GM12878 (cell line): ENCODE measurements around the gene BLCAP. TPM values are rescaled to one million over a fixed set of nuclear protein-coding genes. Genes with fewer than 3 reads are reported as not detected.

Source experiments
- ATAC-seq: fragments of 200-7000 bp; cut with Tn5 transposase; 3 replicates; pipeline ENCODE4 v1.9.1; 2020; ENCODE audit warnings: mild to moderate bottlenecking, moderate library complexity
- BruUV-seq: library from RNA; stranded (reverse); fragments of 400-500 nt; replicated peaks from 2 replicates; lab custom pipeline; 2021; lab: Mats Ljungman, UMichigan
- CTCF ChIA-PET: fragments of 300-600 bp; sonication (Branson Sonifier 250); formaldehyde crosslinking; extraction: SDS; loops from one replicate; lab custom pipeline; 2021; ENCODE audit warnings: inconsistent platforms; lab: Yijun Ruan, JAX
- POLR2A ChIA-PET: fragments of 350-600 bp; formaldehyde crosslinking; extraction: SDS; loops from one replicate; lab custom pipeline; 2021; ENCODE audit warnings: inconsistent platforms; lab: Charles Lee
- RAD21 ChIA-PET: fragments of 300-600 bp; sonication (Branson Sonifier 250); formaldehyde crosslinking; loops from one replicate; lab custom pipeline; 2023; ENCODE audit warnings: antibody characterized with exemption; ENCODE audit not compliant: unreplicated experiment; lab: Charles Lee
- SMC1A ChIA-PET: fragments of 300-600 bp; sonication (Branson Sonifier 250); formaldehyde crosslinking; loops from one replicate; lab custom pipeline; 2023; ENCODE audit not compliant: unreplicated experiment, uncharacterized antibody; lab: Charles Lee
- DNase-seq: peaks from one replicate; pipeline ENCODE4 v3.0.0-alpha.2; 2011; ENCODE audit warnings: low read depth, low spot score
- FAIRE-seq: peaks from 3 replicates; lab custom pipeline; 2011; peaks lifted over from hg19 to GRCh38; lab: Jason Lieb, UNC
- H2AFZ ChIP-seq: 2 replicates; pipeline ENCODE4 v1.6.0; 2011; ENCODE audit warnings: low read depth, low read length, control low read depth; ENCODE audit not compliant: control insufficient read depth
- H3K27ac ChIP-seq: 2 replicates; pipeline ENCODE4 v1.5.1; 2011; ENCODE audit warnings: control low read depth; ENCODE audit not compliant: control insufficient read depth, insufficient read depth
- H3K27me3 ChIP-seq, 2 experiments: replicated peaks in 1 of 2; 2 replicates each; pipeline versions ENCODE4 v1.6.0 to v1.6.1; 2011; ENCODE audit warnings: low read length in 1 of 2; ENCODE audit not compliant: control insufficient read depth in 2 of 2, insufficient read depth in 2 of 2
- H3K36me3 ChIP-seq, 2 experiments: 2 replicates each; pipeline ENCODE4 v1.5.1; 2011; ENCODE audit warnings: low read length in 1 of 2; ENCODE audit not compliant: control insufficient read depth in 2 of 2, insufficient read depth in 2 of 2
- H3K4me1 ChIP-seq: 2 replicates; pipeline ENCODE4 v1.6.1; 2011; ENCODE audit warnings: mild to moderate bottlenecking, low read length, moderate library complexity, mixed read lengths; ENCODE audit not compliant: control insufficient read depth, insufficient read depth
- H3K4me2 ChIP-seq: 2 replicates; pipeline ENCODE4 v1.6.0; 2011; ENCODE audit warnings: control low read depth; ENCODE audit not compliant: control insufficient read depth, insufficient read depth
- H3K4me3 ChIP-seq: fragments of 200-600 bp; sonication (generic); 2 replicates; pipeline ENCODE4 v1.5.1; 2016
- H3K79me2 ChIP-seq: 2 replicates; pipeline ENCODE4 v1.6.0; 2011; ENCODE audit warnings: low read length; ENCODE audit not compliant: control insufficient read depth, insufficient read depth
- H3K9ac ChIP-seq: 2 replicates; pipeline ENCODE4 v1.8.0; 2011; ENCODE audit warnings: low read length, control low read depth, mixed read lengths; ENCODE audit not compliant: control insufficient read depth, insufficient read depth
- H3K9me3 ChIP-seq: replicated peaks from 3 replicates; pipeline ENCODE4 v1.5.1; 2011; ENCODE audit warnings: mild to moderate bottlenecking, low read length; ENCODE audit not compliant: control insufficient read depth, insufficient read depth
- H4K20me1 ChIP-seq: 2 replicates; pipeline ENCODE4 v1.6.0; 2011; ENCODE audit not compliant: control insufficient read depth, insufficient read depth
- HDAC6 ChIP-seq: fragments of 200-600 bp; sonication (generic); IDR thresholded peaks from one replicate; pipeline ENCODE4 v1.8.0; 2017; ENCODE audit warnings: antibody characterized with exemption; ENCODE audit not compliant: unreplicated experiment
- IKZF1 ChIP-seq: fragments of 450-650 bp; conservative IDR thresholded peaks from 2 replicates; pipeline ENCODE4 v1.6.1; 2017; ENCODE audit warnings: antibody characterized with exemption, mild to moderate bottlenecking
- LARP7 ChIP-seq: fragments of 450-650 bp; IDR thresholded peaks from 2 replicates; pipeline ENCODE4 v1.6.1; 2017; ENCODE audit warnings: mild to moderate bottlenecking
- MTA3 ChIP-seq: IDR thresholded peaks from 2 replicates; pipeline ENCODE4 v1.6.1; 2012; ENCODE audit warnings: low read length, inconsistent platforms, borderline replicate concordance
- MYC ChIP-seq: IDR thresholded peaks from 2 replicates; pipeline ENCODE4 v1.6.1; 2011; ENCODE audit warnings: mild to moderate bottlenecking, low read length, moderate library complexity, inconsistent platforms; ENCODE audit not compliant: insufficient read depth, insufficient replicate concordance, insufficient read length, severe bottlenecking
- NR2C2 ChIP-seq: IDR thresholded peaks from 2 replicates; pipeline ENCODE4 v1.6.1; 2011; ENCODE audit warnings: borderline replicate concordance, low read depth; ENCODE audit not compliant: control insufficient read depth, insufficient read length
- PAX8 ChIP-seq: fragments of 450-650 bp; IDR thresholded peaks from 2 replicates; pipeline ENCODE4 v1.6.1; 2017; ENCODE audit warnings: mild to moderate bottlenecking, moderate library complexity
- POLR2AphosphoS2 ChIP-seq: IDR thresholded peaks from 2 replicates; pipeline ENCODE4 v1.6.1; 2011; ENCODE audit warnings: low read depth, mild to moderate bottlenecking, low read length, improper control_type of control experiment, moderate library complexity
- RAD51 ChIP-seq: fragments of 450-650 bp; IDR thresholded peaks from 2 replicates; pipeline ENCODE4 v1.6.1; 2016; ENCODE audit warnings: moderate library complexity, mild to moderate bottlenecking, inconsistent platforms
- SMC3 ChIP-seq: IDR thresholded peaks from 2 replicates; pipeline ENCODE4 v1.6.1; 2011; ENCODE audit warnings: low read length, improper control_type of control experiment, borderline replicate concordance
- SRF ChIP-seq, 2 experiments: IDR thresholded peaks; 2 replicates each; pipeline ENCODE4 v1.6.1; 2011; ENCODE audit warnings: low read depth in 2 of 2, low read length in 2 of 2, mild to moderate bottlenecking in 1 of 2, moderate library complexity in 1 of 2
- USF2 ChIP-seq: IDR thresholded peaks from 2 replicates; pipeline ENCODE4 v1.6.1; 2011; ENCODE audit warnings: low read depth, low read length, improper control_type of control experiment, borderline replicate concordance
- ZNF622 ChIP-seq: fragments of 450-650 bp; IDR thresholded peaks from 2 replicates; pipeline ENCODE4 v1.6.1; 2017; ENCODE audit warnings: mild to moderate bottlenecking, inconsistent platforms
- WGBS: methylation state at CpG from one replicate; pipeline ENCODE4 v1.1.6; 2016; ENCODE audit warnings: low lambda C conversion rate; ENCODE audit not compliant: insufficient replicate concordance, insufficient coverage; ENCODE audit errors: missing lambda C conversion rate; 5-methylcytosine and 5-hydroxymethylcytosine counted together
- in situ Hi-C: fragments of 300-500 bp; cut with MboI; formaldehyde crosslinking; loops from 9 replicates; pipeline ENCODE4 v1.14.3; 2018; ENCODE audit warnings: mixed read lengths
- intact Hi-C: fragments of 100-400 bp; cut with micrococcal nuclease; formaldehyde crosslinking; loops from one replicate; pipeline ENCODE4 v1.14.2; 2022; ENCODE audit not compliant: unreplicated experiment
- polyA plus RNA-seq, 11 experiments: library from polyadenylated mRNA; depleted of rRNA in 4 of 11; unstranded in 6 of 11; stranded (reverse) in 5 of 11; fragments of >200 nt; fragmentation: Nextera tagmentation in 4 of 11; fragmentation: Illumina TruSeq in 1 of 11; extraction: Ambion mirVana in 4 of 11; extraction: Trizol in 1 of 11; gene quantifications; 1 replicate in 1 of 11; 2 replicates in 10 of 11; pipeline versions ENCODE4 v1.2.1 to v1.2.3, GENCODE V29; 2011 to 2016; ENCODE audit warnings: inconsistent platforms in 2 of 11, missing spikeins in 2 of 11, low read depth in 1 of 11
- total RNA-seq, 4 experiments: library from RNA; depleted of rRNA in 3 of 4; stranded (reverse); fragments of >200 nt in 3 of 4; fragmentation: Illumina TruSeq in 1 of 4; extraction: Trizol in 1 of 4; gene quantifications; 2 replicates each; pipeline versions ENCODE4 v1.2.1 to v1.2.3, GENCODE V29; 2013 to 2021
- TF ChIP-seq, protein P1 (sequence below): fragments of 450-650 bp; formaldehyde crosslinking; IDR thresholded peaks from 2 replicates; pipeline ENCODE4 v1.5.0; 2022; ENCODE audit warnings: mild to moderate bottlenecking, missing genetic modification characterization
- TF ChIP-seq, protein P2 (sequence below): IDR thresholded peaks from 2 replicates; pipeline ENCODE4 v1.6.1; 2012; ENCODE audit warnings: low read length, inconsistent platforms

Gene BLCAP
- total and polyA plus RNA-seq, 10 of the 15 experiments (the other 5 are each of a cell fraction or from before 2014, with no cell fraction given), result 24.6 to 62.3 (median 47.3) TPM

DNA sequence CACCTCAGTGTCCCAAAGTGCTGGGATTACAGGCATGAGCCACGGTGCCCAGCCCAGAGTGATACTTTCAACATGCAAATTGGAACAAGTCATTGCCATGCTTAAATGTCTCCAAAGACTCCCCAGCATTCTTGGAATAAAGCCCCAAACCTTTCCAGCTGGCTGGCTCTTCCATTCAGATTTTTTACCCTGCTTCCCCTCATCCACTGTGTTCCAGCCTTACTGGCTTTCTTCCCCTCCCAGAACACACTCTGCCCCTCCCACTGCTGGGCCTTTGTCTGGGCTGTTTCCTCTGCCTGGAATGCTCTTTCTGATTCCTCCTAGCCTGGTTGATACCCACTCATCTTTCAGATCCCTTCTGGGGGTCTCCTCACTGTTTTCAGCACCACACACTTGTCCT lies 46.8 kb downstream of the BLCAP start:
- BruUV-seq, result no TSS peak
- TF ChIP-seq USF2 (no peak), PAX8 (no peak), SRF (IDR thresholded peaks at IDR 0.05; ENCODE audit: low read depth in 2 of 2, low read length in 2 of 2) (no peak), MTA3 (no peak), NR2C2 (no peak), ZNF622 (no peak), LARP7 (no peak), IKZF1 (no peak), POLR2AphosphoS2 (no peak), HDAC6 (no peak), SMC3 (no peak), RAD51 (no peak), MYC (no peak)
- TF ChIP-seq, protein P1, sequence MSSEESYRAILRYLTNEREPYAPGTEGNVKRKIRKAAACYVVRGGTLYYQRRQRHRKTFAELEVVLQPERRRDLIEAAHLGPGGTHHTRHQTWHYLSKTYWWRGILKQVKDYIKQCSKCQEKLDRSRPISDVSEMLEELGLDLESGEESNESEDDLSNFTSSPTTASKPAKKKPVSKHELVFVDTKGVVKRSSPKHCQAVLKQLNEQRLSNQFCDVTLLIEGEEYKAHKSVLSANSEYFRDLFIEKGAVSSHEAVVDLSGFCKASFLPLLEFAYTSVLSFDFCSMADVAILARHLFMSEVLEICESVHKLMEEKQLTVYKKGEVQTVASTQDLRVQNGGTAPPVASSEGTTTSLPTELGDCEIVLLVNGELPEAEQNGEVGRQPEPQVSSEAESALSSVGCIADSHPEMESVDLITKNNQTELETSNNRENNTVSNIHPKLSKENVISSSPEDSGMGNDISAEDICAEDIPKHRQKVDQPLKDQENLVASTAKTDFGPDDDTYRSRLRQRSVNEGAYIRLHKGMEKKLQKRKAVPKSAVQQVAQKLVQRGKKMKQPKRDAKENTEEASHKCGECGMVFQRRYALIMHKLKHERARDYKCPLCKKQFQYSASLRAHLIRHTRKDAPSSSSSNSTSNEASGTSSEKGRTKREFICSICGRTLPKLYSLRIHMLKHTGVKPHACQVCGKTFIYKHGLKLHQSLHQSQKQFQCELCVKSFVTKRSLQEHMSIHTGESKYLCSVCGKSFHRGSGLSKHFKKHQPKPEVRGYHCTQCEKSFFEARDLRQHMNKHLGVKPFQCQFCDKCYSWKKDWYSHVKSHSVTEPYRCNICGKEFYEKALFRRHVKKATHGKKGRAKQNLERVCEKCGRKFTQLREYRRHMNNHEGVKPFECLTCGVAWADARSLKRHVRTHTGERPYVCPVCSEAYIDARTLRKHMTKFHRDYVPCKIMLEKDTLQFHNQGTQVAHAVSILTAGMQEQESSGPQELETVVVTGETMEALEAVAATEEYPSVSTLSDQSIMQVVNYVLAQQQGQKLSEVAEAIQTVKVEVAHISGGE (CRISPR knock-in tag), result no peak
- TF ChIP-seq, protein P2, sequence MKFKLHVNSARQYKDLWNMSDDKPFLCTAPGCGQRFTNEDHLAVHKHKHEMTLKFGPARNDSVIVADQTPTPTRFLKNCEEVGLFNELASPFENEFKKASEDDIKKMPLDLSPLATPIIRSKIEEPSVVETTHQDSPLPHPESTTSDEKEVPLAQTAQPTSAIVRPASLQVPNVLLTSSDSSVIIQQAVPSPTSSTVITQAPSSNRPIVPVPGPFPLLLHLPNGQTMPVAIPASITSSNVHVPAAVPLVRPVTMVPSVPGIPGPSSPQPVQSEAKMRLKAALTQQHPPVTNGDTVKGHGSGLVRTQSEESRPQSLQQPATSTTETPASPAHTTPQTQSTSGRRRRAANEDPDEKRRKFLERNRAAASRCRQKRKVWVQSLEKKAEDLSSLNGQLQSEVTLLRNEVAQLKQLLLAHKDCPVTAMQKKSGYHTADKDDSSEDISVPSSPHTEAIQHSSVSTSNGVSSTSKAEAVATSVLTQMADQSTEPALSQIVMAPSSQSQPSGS, result no peak
- TF ChIP-seq, all 136 proteins: peak for 0
- H4K20me1 ChIP-seq, result no peaks in the 10 kb centered on the region; the same call in 1 of the 2 replicates
- CTCF ChIA-PET, result no interaction called here
- WGBS, result 7% methylated on average over 1 of the region's 1 CpG
- DNase-seq, result no peak
- H3K27ac ChIP-seq, result no peak overlapping the region
- POLR2A ChIA-PET, result no interaction called here
- in situ Hi-C loops, result no loop called here
- no peaks in the 10 kb centered on the region for H3K36me3 ChIP-seq
- no peak overlapping the region for H3K9ac ChIP-seq
- H3K9me3 ChIP-seq, result no peaks in the 10 kb centered on the region
- H3K79me2 ChIP-seq, result no peaks in the 10 kb centered on the region
- no peak for FAIRE-seq
- H2AFZ ChIP-seq, result no peak overlapping the region
- RAD21 ChIA-PET, result no interaction called here
- no peaks in the 10 kb centered on the region for H3K4me1 ChIP-seq
- H3K4me3 ChIP-seq, result no peak overlapping the region
- SMC1A ChIA-PET, result no interaction called here
- H3K4me2 ChIP-seq, result no peak overlapping the region
- no peaks in the 10 kb centered on the region; a peak in 1 of 4 replicates for H3K27me3 ChIP-seq
- intact Hi-C loops, result no loop called here
- no peak for ATAC-seq
